Panc1 (cell line): ENCODE results near the gene SEC61B.

Experiments used
- CTCF ChIP-seq: fragments of 450-650 bp; IDR thresholded peaks from 2 replicates; pipeline ENCODE4 v1.5.1; 2017; ENCODE audit warnings: mild to moderate bottlenecking
- POLR2AphosphoS5 ChIP-seq: IDR thresholded peaks from 2 replicates; pipeline ENCODE4 v1.6.1; 2012; ENCODE audit warnings: mild to moderate bottlenecking, low read depth, low read length, moderate library complexity
- REST ChIP-seq, 2 experiments: IDR thresholded peaks; 2 replicates each; pipeline ENCODE4 v1.6.1; 2011 to 2012; ENCODE audit warnings: low read depth in 2 of 2, control low read depth in 1 of 2, low read length in 1 of 2, mild to moderate bottlenecking in 1 of 2, moderate library complexity in 1 of 2; ENCODE audit not compliant: insufficient read depth in 1 of 2
- SIN3A ChIP-seq: IDR thresholded peaks from 2 replicates; pipeline ENCODE4 v1.6.1; 2012; ENCODE audit warnings: low read depth, mild to moderate bottlenecking, low read length, moderate library complexity, borderline replicate concordance; ENCODE audit not compliant: insufficient read depth
- TCF7L2 ChIP-seq: IDR thresholded peaks from 2 replicates; pipeline ENCODE4 v1.6.1; 2011; ENCODE audit warnings: mild to moderate bottlenecking, low read depth, low read length, inconsistent platforms

GRCh38 chr9:99220011-99220410 lies 2.1 kb upstream of the SEC61B start:
- TF ChIP-seq CTCF, result no peak
- TF ChIP-seq POLR2AphosphoS5, result no peak
- TF ChIP-seq REST (IDR thresholded peaks at IDR 0.05; ENCODE audit: insufficient read depth in 1 of 2, low read depth in 2 of 2, low read length in 1 of 2), result no peak
- no peak for TF ChIP-seq SIN3A
- no peak for TF ChIP-seq TCF7L2
